Spleen (tissue), 11 donors: ENCODE results near the gene FAIM2. TPM values are rescaled to one million over a fixed set of nuclear protein-coding genes. Genes with fewer than 3 reads are reported as not detected.
A peak's percentile ranks its signal among the peaks of the same experiment; 100 is the strongest.

Source experiments
- DNase-seq: peaks from one replicate; pipeline ENCODE4 v3.0.0-alpha.2; 2020
- H3K27ac ChIP-seq, 8 donors: fragments of 200-600 bp; sonication (generic) in 7 of 8; 1 replicate in 4 of 8; 2 replicates in 4 of 8; pipeline versions ENCODE4 v1.5.0 to v1.8.0; 2016 to 2021; ENCODE audit warnings: inconsistent platforms in 4 of 8, mild to moderate bottlenecking in 4 of 8, moderate library complexity in 1 of 8
- H3K27me3 ChIP-seq, 7 donors: fragments of 200-600 bp; sonication (generic) in 6 of 7; replicated peaks in 1 of 7; 1 replicate in 4 of 7; 2 replicates in 3 of 7; pipeline versions ENCODE4 v1.5.0 to v1.8.0; 2016 to 2021; ENCODE audit warnings: inconsistent platforms in 3 of 7, mild to moderate bottlenecking in 1 of 7
- H3K36me3 ChIP-seq, 6 donors: fragments of 200-600 bp; sonication (generic) in 5 of 6; 1 replicate in 4 of 6; 2 replicates in 2 of 6; pipeline versions ENCODE4 v1.5.0 to v1.8.0; 2016 to 2021; ENCODE audit warnings: inconsistent platforms in 2 of 6
- H3K4me1 ChIP-seq, 6 donors: fragments of 200-600 bp; sonication (generic) in 5 of 6; 1 replicate in 3 of 6; 2 replicates in 3 of 6; pipeline versions ENCODE4 v1.5.0 to v1.8.0; 2016 to 2021; ENCODE audit warnings: inconsistent platforms in 3 of 6
- H3K4me3 ChIP-seq, 8 donors: fragments of 200-600 bp; sonication (generic) in 7 of 8; 1 replicate in 4 of 8; 2 replicates in 4 of 8; pipeline versions ENCODE4 v1.5.0 to v1.8.0; 2016 to 2021; ENCODE audit warnings: inconsistent platforms in 4 of 8, mild to moderate bottlenecking in 4 of 8, moderate library complexity in 2 of 8
- H3K9me3 ChIP-seq, 8 donors: fragments of 200-600 bp; sonication (generic) in 7 of 8; 1 replicate in 4 of 8; 2 replicates in 4 of 8; pipeline versions ENCODE4 v1.5.0 to v1.8.0; 2016 to 2021; ENCODE audit warnings: inconsistent platforms in 4 of 8
- POLR2A ChIP-seq, 3 donors: fragments of 450-650 bp; IDR thresholded peaks; one replicate each; pipeline ENCODE4 v1.5.1; 2017; ENCODE audit warnings: antibody characterized with exemption in 3 of 3, mild to moderate bottlenecking in 1 of 3
- POLR2AphosphoS5 ChIP-seq, 3 donors: sonication (generic); formaldehyde crosslinking; IDR thresholded peaks; one replicate each; pipeline ENCODE4 v1.5.1; 2017; ENCODE audit warnings: antibody characterized with exemption in 3 of 3
- WGBS, 5 donors: extraction: QIAGEN DNeasy Blood & Tissue Kit in 3 of 5; methylation state at CpG; one replicate each; pipeline versions ENCODE4 v1.1.5 to v1.1.7; 2013 to 2018; 5-methylcytosine and 5-hydroxymethylcytosine counted together
- intact Hi-C: fragments of 100-400 bp; cut with DNase I; formaldehyde crosslinking; loops from one replicate; pipeline ENCODE4 v1.15.0; 2023; ENCODE audit warnings: low total_unique reads
- polyA plus RNA-seq, 3 donors: library from polyadenylated mRNA; stranded (reverse); fragments of 200-250 nt; gene quantifications; one replicate each; pipeline ENCODE4 v1.2.1, GENCODE V29; 2013
- total RNA-seq, 7 donors: library from RNA; depleted of rRNA in 3 of 7; stranded (reverse); fragments of >200 nt in 3 of 7; fragmentation: NEBNext Ultra II Directional in 4 of 7; extraction: Animal tissue kit (Norgen Biotek cat#: 25700) in 4 of 7; gene quantifications; one replicate each; pipeline versions ENCODE4 v1.1.0 to v1.2.1, GENCODE V29; 2016 to 2021
- TF ChIP-seq, protein P1 (sequence below), 11 experiments: fragments of 200-600 bp in 7 of 11; fragments of 450-650 bp in 4 of 11; sonication (generic) in 4 of 11; IDR thresholded peaks in 8 of 11; conservative IDR thresholded peaks in 3 of 11; 1 replicate in 7 of 11; 2 replicates in 4 of 11; pipeline versions ENCODE4 v1.4.0 to v1.8.0; 2016 to 2021; ENCODE audit warnings: antibody characterized with exemption in 11 of 11, inconsistent platforms in 4 of 11, mild to moderate bottlenecking in 1 of 11
- donor health status: healthy with polysubstance abuse.
- donor health status: DM: no; HTN: no; CAD: no; lungs with moderate emphysema.
- donor health status: DM: no; HTN: no; CAD: no.
- donor health status: Bipolar disorder and iron deficiency.
- donor health status: healthy.
- donor health status: DM: no; HTN: no; CAD: no.
- donor health status: DM: yes; HTN: yes; CAD: no.

Gene FAIM2
- total and polyA plus RNA-seq, 10 donors, result 0.04 to 3.2 (median 0.47) TPM; not detected in 1

GRCh38 chr12:49922349-49923034, 18.8 kb upstream of the FAIM2 start:
- WGBS, 5 donors, result 69 to 83% (median 75%) methylated on average over 12 of the region's 12 CpGs
- H3K9me3 ChIP-seq, result no peaks in the 10 kb centered on the region
- intact Hi-C loops, result no loop called here
- DNase-seq, result peak; percentile 46
- H3K4me1 ChIP-seq, result peaks cover 0 to 19% (median 3%) of the 10 kb centered on the region in 6 donors
- H3K4me3 ChIP-seq, result no peak overlapping the region
- no peaks in the 10 kb centered on the region for H3K36me3 ChIP-seq
- H3K27ac ChIP-seq, result no peak overlapping the region
- no peak for TF ChIP-seq POLR2AphosphoS5 (IDR thresholded peaks at IDR 0.05)
- TF ChIP-seq, protein P1, sequence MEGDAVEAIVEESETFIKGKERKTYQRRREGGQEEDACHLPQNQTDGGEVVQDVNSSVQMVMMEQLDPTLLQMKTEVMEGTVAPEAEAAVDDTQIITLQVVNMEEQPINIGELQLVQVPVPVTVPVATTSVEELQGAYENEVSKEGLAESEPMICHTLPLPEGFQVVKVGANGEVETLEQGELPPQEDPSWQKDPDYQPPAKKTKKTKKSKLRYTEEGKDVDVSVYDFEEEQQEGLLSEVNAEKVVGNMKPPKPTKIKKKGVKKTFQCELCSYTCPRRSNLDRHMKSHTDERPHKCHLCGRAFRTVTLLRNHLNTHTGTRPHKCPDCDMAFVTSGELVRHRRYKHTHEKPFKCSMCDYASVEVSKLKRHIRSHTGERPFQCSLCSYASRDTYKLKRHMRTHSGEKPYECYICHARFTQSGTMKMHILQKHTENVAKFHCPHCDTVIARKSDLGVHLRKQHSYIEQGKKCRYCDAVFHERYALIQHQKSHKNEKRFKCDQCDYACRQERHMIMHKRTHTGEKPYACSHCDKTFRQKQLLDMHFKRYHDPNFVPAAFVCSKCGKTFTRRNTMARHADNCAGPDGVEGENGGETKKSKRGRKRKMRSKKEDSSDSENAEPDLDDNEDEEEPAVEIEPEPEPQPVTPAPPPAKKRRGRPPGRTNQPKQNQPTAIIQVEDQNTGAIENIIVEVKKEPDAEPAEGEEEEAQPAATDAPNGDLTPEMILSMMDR (IDR thresholded peaks at IDR 0.05 in 8 of 11, conservative IDR thresholded peaks at IDR 0.05 in 3 of 11), result no peak
- no peak for TF ChIP-seq POLR2A (IDR thresholded peaks at IDR 0.05)
- H3K27me3 ChIP-seq, result peaks cover 0 to 7% (median 0%) of the 10 kb centered on the region in 7 donors

DNA sequence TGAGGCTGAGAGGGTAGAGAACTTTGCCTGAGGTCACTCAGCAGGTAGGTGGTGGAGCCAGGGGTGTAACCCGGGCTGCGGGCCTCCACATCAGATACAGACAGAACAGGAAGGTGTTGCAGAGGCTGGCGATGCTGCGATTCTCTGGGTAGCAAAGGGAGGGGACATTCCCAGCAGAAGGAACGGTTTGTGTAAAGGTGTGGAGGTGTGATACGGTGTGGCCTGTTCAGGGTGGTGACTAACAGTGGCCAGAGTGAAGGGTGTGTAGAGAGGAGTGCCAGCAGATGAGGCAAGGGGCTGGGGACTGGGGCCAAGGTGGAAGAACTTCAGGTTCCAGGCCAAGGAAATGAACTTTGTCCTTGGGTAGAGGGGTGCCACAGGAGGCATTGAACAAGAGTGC, 18.2 kb upstream of the FAIM2 start:
- Histone ChIP-seq H3K36me3 (no peaks in the 10 kb centered on the region), H3K4me3 (no peak overlapping the region), H3K27me3 (peaks cover 0 to 7% (median 0%) of the 10 kb centered on the region in 7 donors), H3K4me1 (peaks cover 0 to 19% (median 3%) of the 10 kb centered on the region in 6 donors), H3K9me3 (no peaks in the 10 kb centered on the region), H3K27ac (no peak overlapping the region)
- peak; percentile 39 for DNase-seq
- TF ChIP-seq, protein P1 (IDR thresholded peaks at IDR 0.05 in 8 of 11, conservative IDR thresholded peaks at IDR 0.05 in 3 of 11), result no peak
- TF ChIP-seq POLR2AphosphoS5 (IDR thresholded peaks at IDR 0.05) (no peak), POLR2A (IDR thresholded peaks at IDR 0.05) (no peak)
- intact Hi-C loops, result no loop called here
- WGBS, 5 donors, result 73 to 83% (median 78%) methylated on average over 6 of the region's 6 CpGs

DNA sequence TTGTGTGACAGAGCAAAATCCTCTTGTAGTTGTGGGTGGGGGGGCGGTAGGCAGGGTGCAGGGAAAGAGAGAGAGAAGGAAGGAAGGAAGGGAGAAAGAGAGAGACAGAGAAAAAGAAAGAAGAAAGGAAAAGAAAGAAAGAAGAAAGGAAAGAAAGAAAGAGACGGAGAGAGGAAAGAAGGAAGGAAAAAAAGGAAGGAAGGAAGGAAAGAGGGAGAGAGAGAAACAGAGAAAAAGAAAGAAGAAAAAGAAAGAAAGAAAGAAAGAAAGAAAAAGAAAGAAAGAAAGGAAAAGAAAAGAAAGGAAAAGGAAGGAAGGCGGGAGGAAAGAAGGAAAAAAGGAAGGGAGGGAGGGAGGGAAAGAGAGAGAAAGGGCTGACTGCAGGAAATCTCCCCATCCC, 17.6 kb upstream of the FAIM2 start:
- Histone ChIP-seq H3K27ac (no peak overlapping the region), H3K27me3 (peaks cover 0 to 10% (median 0%) of the 10 kb centered on the region in 7 donors), H3K36me3 (no peaks in the 10 kb centered on the region), H3K9me3 (no peaks in the 10 kb centered on the region), H3K4me3 (no peak overlapping the region), H3K4me1 (peaks cover 0 to 19% (median 3%) of the 10 kb centered on the region in 6 donors)
- intact Hi-C loops, result no loop called here
- 61 to 73% (median 70%) methylated on average over 3 of the region's 3 CpGs for WGBS, 5 donors
- no peak for DNase-seq
- no peak for TF ChIP-seq POLR2AphosphoS5 (IDR thresholded peaks at IDR 0.05)

- Histone ChIP-seq H3K4me3 (no peak overlapping the region), H3K27me3 (peaks cover 0 to 10% (median 0%) of the 10 kb centered on the region in 7 donors)
These were observed 17.2 kb upstream of the FAIM2 start for GRCh38 chr12:49920915-49921286.

More at GRCh38 chr12:49920915-49921286, 17.2 kb upstream of the FAIM2 start:
- DNase-seq, result no peak
- Histone ChIP-seq H3K27ac (peak overlapping the region in 1 of 8 donors; percentile 30), H3K9me3 (no peaks in the 10 kb centered on the region), H3K36me3 (no peaks in the 10 kb centered on the region), H3K4me1 (peaks cover 0 to 19% (median 3%) of the 10 kb centered on the region in 6 donors)
- TF ChIP-seq, protein P1 (IDR thresholded peaks at IDR 0.05 in 8 of 11, conservative IDR thresholded peaks at IDR 0.05 in 3 of 11), result no peak
- TF ChIP-seq POLR2AphosphoS5 (IDR thresholded peaks at IDR 0.05) (no peak), POLR2A (IDR thresholded peaks at IDR 0.05) (no peak)
- 64 to 84% (median 80%) methylated on average over 3 of the region's 3 CpGs for WGBS, 5 donors
- intact Hi-C loops, result no loop called here
